Osteoblast (primary cell): ENCODE results near the gene NRCAM. TPM values are rescaled to one million over a fixed set of nuclear protein-coding genes. Genes with fewer than 3 reads are reported as not detected.

Source experiments
- DNase-seq: peaks from one replicate; pipeline ENCODE4 v3.0.0; 2011; ENCODE audit warnings: low spot score, mixed read lengths; ENCODE audit not compliant: insufficient read length; ENCODE audit errors: missing footprints
- H2AFZ ChIP-seq: 2 replicates; pipeline ENCODE4 v1.6.0; 2011; ENCODE audit warnings: mild to moderate bottlenecking, low read length
- H3K27ac ChIP-seq: 2 replicates; pipeline ENCODE4 v1.5.1; 2011; ENCODE audit warnings: mild to moderate bottlenecking, low read depth, low read length, moderate library complexity
- H3K27me3 ChIP-seq: 2 replicates; pipeline ENCODE4 v1.6.0; 2012; ENCODE audit warnings: mild to moderate bottlenecking, control low read depth, inconsistent platforms, low read length, moderate library complexity; ENCODE audit not compliant: insufficient read depth
- H3K36me3 ChIP-seq: 2 replicates; pipeline ENCODE4 v1.5.1; 2011; ENCODE audit warnings: mild to moderate bottlenecking, low read length, control low read depth, moderate library complexity; ENCODE audit not compliant: insufficient read depth
- H3K4me1 ChIP-seq: 2 replicates; pipeline ENCODE4 v1.5.1; 2011; ENCODE audit warnings: mild to moderate bottlenecking, low read length, control low read depth, moderate library complexity; ENCODE audit not compliant: insufficient read depth
- H3K4me2 ChIP-seq: 2 replicates; pipeline ENCODE4 v1.6.0; 2011; ENCODE audit warnings: mild to moderate bottlenecking, low read length; ENCODE audit not compliant: insufficient read depth
- H3K4me3 ChIP-seq: fragments of 200-600 bp; sonication (generic); 3 replicates; pipeline ENCODE4 v1.5.1; 2012; ENCODE audit warnings: mild to moderate bottlenecking, low read length, inconsistent platforms; ENCODE audit not compliant: insufficient read depth
- H3K79me2 ChIP-seq: 2 replicates; pipeline ENCODE4 v1.6.0; 2012; ENCODE audit warnings: mild to moderate bottlenecking, low read length, control low read depth, inconsistent platforms; ENCODE audit not compliant: insufficient read depth
- H3K9me3 ChIP-seq: 2 replicates; pipeline ENCODE4 v1.5.1; 2011; ENCODE audit warnings: low read depth, low read length, control low read depth
- H4K20me1 ChIP-seq: 2 replicates; pipeline ENCODE4 v1.6.0; 2012; ENCODE audit warnings: mild to moderate bottlenecking, low read length, control low read depth; ENCODE audit not compliant: insufficient read depth
- total RNA-seq: library from RNA; depleted of rRNA; stranded (reverse); fragments of >200 nt; gene quantifications from 2 replicates; pipeline ENCODE4 v1.2.3, GENCODE V29; 2012
- TF ChIP-seq, protein P1 (sequence below): IDR thresholded peaks from 2 replicates; pipeline ENCODE4 v1.5.1; 2011; ENCODE audit warnings: mild to moderate bottlenecking, low read depth, low read length, moderate library complexity; ENCODE audit errors: extremely low read depth

The NRCAM gene
- total RNA-seq, 1 donor: 2.2 TPM

DNA sequence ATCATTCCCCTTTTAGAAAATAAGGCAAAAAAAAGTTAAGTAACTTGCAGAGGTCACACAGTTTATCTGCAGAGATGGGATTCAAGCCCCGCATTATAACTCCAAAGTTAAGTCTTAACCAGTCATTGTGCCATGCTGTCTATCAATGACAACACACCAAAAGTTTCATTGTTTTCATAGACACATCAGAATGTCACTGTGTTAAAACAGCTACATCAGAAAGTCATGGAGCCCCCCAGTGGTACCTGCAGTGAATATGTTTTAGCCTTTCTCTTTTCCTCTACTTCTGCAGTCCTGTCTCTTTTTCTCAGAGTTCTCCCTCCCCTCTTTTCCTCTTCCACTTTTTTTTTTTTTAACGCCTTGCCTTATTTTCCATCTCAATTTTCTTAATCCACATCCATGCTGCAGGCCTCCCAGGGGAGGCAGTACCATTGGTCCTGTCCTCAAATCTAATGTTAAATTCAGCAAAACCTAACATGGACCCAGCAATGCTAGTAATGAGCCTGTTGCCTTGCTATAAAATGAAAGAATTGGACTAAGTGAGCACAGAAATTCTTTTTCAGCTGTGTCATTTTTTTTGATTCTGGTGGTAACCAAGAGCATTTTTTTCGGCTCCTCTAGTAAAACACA is 3.8 kb upstream of the NRCAM start:
- Histone ChIP-seq H3K79me2 (no peaks in the 10 kb centered on the region), H3K27me3 (peaks cover 28% of the 10 kb centered on the region), H3K4me2 (peak overlapping the region; percentile 13), H3K4me3 (no peak overlapping the region), H2AFZ (no peak overlapping the region), H3K27ac (no peak overlapping the region), H3K4me1 (peaks cover 10% of the 10 kb centered on the region), H3K9me3 (no peaks in the 10 kb centered on the region), H3K36me3 (no peaks in the 10 kb centered on the region), H4K20me1 (no peaks in the 10 kb centered on the region)
- TF ChIP-seq, protein P1, sequence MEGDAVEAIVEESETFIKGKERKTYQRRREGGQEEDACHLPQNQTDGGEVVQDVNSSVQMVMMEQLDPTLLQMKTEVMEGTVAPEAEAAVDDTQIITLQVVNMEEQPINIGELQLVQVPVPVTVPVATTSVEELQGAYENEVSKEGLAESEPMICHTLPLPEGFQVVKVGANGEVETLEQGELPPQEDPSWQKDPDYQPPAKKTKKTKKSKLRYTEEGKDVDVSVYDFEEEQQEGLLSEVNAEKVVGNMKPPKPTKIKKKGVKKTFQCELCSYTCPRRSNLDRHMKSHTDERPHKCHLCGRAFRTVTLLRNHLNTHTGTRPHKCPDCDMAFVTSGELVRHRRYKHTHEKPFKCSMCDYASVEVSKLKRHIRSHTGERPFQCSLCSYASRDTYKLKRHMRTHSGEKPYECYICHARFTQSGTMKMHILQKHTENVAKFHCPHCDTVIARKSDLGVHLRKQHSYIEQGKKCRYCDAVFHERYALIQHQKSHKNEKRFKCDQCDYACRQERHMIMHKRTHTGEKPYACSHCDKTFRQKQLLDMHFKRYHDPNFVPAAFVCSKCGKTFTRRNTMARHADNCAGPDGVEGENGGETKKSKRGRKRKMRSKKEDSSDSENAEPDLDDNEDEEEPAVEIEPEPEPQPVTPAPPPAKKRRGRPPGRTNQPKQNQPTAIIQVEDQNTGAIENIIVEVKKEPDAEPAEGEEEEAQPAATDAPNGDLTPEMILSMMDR: peak; percentile 54
- DNase-seq: peak; percentile 69

DNA sequence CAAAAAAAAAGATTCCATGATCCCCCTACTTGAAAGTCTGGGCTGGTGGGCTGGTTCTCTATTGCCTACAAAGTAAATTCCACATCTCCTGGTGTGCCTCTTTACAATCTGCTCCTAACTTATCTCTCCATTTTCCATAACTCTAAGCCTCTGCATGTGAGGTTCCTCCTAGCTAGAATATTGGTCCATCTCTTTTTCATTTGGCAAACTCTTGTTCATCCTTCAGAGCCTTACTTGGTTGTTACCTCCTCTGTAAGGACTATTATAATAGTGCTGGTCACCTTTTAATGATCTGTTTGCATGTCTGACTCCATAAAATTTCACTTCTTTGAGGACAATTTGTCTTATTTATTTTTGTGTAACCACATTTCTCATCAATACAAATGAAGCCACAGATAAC is 1.6 kb upstream of the NRCAM start:
- Histone ChIP-seq H2AFZ (no peak overlapping the region), H4K20me1 (no peaks in the 10 kb centered on the region), H3K27ac (no peak overlapping the region), H3K9me3 (no peaks in the 10 kb centered on the region), H3K4me2 (no peak overlapping the region), H3K27me3 (peaks cover 40% of the 10 kb centered on the region), H3K4me1 (peaks cover 10% of the 10 kb centered on the region), H3K79me2 (no peaks in the 10 kb centered on the region), H3K4me3 (no peak overlapping the region), H3K36me3 (no peaks in the 10 kb centered on the region)
- DNase-seq: peak; percentile 54
- TF ChIP-seq, protein P1: no peak

DNA sequence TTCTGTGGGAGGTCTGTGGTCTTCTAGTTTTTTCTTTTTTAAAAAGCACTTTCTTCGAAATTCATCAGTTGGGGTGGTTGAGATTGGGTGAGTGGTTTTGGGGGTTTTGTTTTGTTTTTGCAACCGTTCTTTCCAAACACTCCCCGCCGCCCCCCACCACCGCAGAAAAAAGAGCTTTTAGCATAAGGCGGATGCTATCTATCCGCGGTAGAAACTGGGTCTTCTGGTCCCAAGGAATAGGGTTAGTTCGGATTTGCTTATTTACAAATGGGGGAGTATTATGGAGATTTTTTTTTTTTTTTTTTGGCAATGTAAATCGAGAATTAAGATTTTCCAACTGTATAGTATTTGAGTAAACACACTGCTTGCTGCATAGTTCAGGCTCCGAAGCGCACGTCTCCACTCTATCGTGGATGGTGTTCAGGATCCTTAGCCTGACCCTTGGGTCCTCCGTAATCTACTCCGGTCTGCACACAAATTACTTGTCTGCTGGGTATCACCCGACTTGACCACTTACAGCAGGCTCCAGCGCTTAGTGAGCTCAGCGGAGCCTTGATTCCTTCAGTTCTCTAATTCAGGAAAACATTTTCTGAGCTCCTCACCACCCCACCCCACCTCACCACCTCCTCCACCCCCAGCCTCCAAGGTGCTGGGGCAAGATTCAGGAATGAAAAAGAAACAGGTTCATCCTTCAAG is 757 bp upstream of the NRCAM start:
- Histone ChIP-seq H3K27ac (no peak overlapping the region), H3K4me2 (peak overlapping the region; percentile 45), H3K27me3 (peaks cover 40% of the 10 kb centered on the region), H3K79me2 (no peaks in the 10 kb centered on the region), H3K36me3 (no peaks in the 10 kb centered on the region), H3K9me3 (no peaks in the 10 kb centered on the region), H4K20me1 (no peaks in the 10 kb centered on the region), H3K4me1 (peaks cover 10% of the 10 kb centered on the region), H2AFZ (no peak overlapping the region), H3K4me3 (no peak overlapping the region)
- TF ChIP-seq, protein P1: no peak
- peak; percentile 67 for DNase-seq

DNA sequence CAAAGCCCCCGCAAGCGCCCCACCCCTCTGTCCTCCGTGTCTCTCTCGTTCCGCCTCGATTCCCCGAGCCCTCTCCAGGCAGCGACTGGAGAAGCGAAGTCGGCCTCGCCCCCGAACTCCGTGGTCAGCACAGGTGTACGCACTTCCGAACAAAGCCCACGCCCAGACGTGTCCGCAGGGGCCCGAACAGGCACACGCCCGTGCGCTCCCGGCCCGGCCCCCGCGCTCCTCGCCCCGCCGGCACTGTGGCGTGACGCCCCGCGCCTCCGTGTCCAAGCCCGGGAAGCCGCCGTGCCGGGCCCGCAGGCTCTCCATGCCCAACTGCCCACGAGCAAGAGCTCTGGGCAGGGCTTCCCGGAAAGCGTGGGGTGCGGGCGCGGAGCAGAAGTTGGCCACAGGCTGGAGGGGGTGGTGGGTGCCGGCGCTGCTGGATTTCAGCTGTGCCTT is 662 bp downstream of the NRCAM start:
- Histone ChIP-seq H3K27ac (no peak overlapping the region), H3K36me3 (no peaks in the 10 kb centered on the region), H3K79me2 (no peaks in the 10 kb centered on the region), H3K4me1 (peaks cover 9% of the 10 kb centered on the region), H3K4me3 (peak overlapping the region; percentile 72), H2AFZ (peak overlapping the region; percentile 52), H4K20me1 (no peaks in the 10 kb centered on the region), H3K9me3 (no peaks in the 10 kb centered on the region), H3K4me2 (peak overlapping the region; percentile 71), H3K27me3 (peaks cover 40% of the 10 kb centered on the region)
- DNase-seq: peak; percentile 89
- TF ChIP-seq, protein P1: no peak
